Endodermal cell (in vitro differentiated cells): ENCODE measurements around the gene TBC1D19. TPM values are rescaled to one million over a fixed set of nuclear protein-coding genes. Genes with fewer than 3 reads are reported as not detected.

ENCODE experiments used
- DNase-seq: peaks from one replicate; pipeline ENCODE4 v3.0.0-alpha.2; 2017
- H3K27ac ChIP-seq: 2 replicates; pipeline ENCODE4 v1.5.1; 2013; ENCODE audit warnings: mild to moderate bottlenecking, low read depth, low read length, moderate library complexity
- H3K27me3 ChIP-seq: 2 replicates; pipeline ENCODE4 v1.6.1; 2013; ENCODE audit warnings: mild to moderate bottlenecking, low read length, moderate library complexity; ENCODE audit not compliant: insufficient read depth, control insufficient read depth, poor library complexity, severe bottlenecking
- H3K36me3 ChIP-seq: 2 replicates; pipeline ENCODE4 v1.7.0; 2013; ENCODE audit warnings: mild to moderate bottlenecking, low read length, moderate library complexity; ENCODE audit not compliant: control insufficient read depth, insufficient read depth
- H3K4me1 ChIP-seq: one replicate; pipeline ENCODE4 v1.7.0; 2013; ENCODE audit warnings: low read length; ENCODE audit not compliant: control insufficient read depth, insufficient read depth
- H3K4me3 ChIP-seq: 2 replicates; pipeline ENCODE4 v1.5.1; 2013; ENCODE audit warnings: mild to moderate bottlenecking, low read length, moderate library complexity
- H3K9ac ChIP-seq: 2 replicates; pipeline ENCODE4 v1.6.1; 2013; ENCODE audit warnings: mild to moderate bottlenecking, low read length, moderate library complexity; ENCODE audit not compliant: poor library complexity, severe bottlenecking; ENCODE audit errors: extremely low read depth
- H3K9me3 ChIP-seq: 2 replicates; pipeline ENCODE4 v1.6.1; 2013; ENCODE audit warnings: mild to moderate bottlenecking, low read length, moderate library complexity; ENCODE audit not compliant: control insufficient read depth
- H3K27ac Mint-ChIP-seq: 2 replicates; pipeline ENCODE4 v1.8.0; 2020; ENCODE audit warnings: mixed read lengths
- H3K27me3 Mint-ChIP-seq: 2 replicates; pipeline ENCODE4 v1.8.0; 2021; ENCODE audit warnings: mild to moderate bottlenecking, mixed read lengths; ENCODE audit not compliant: insufficient read depth
- H3K36me3 Mint-ChIP-seq: 2 replicates; pipeline ENCODE4 v1.8.0; 2020; ENCODE audit warnings: low read depth, mixed read lengths
- H3K4me1 Mint-ChIP-seq: 2 replicates; pipeline ENCODE4 v1.8.0; 2020; ENCODE audit warnings: mixed read lengths
- H3K4me3 Mint-ChIP-seq: 2 replicates; pipeline ENCODE4 v1.8.0; 2020; ENCODE audit warnings: mild to moderate bottlenecking, moderate library complexity, mixed read lengths
- H3K9me3 Mint-ChIP-seq: 2 replicates; pipeline ENCODE4 v1.8.0; 2020; ENCODE audit warnings: mild to moderate bottlenecking, mixed read lengths
- CTCF ChIP-seq: fragments of 200-600 bp; sonication (generic); conservative IDR thresholded peaks from 2 replicates; pipeline ENCODE4 v1.5.0; 2021; ENCODE audit warnings: antibody characterized with exemption, mild to moderate bottlenecking
- WGBS, 2 experiments: methylation state at CpG; one replicate each; pipeline versions ENCODE4 v1.1.5 to v1.1.7; 2013; ENCODE audit warnings: missing lambda C conversion rate in 2 of 2, mixed read lengths in 1 of 2; ENCODE audit not compliant: insufficient coverage in 1 of 2, insufficient read length in 1 of 2; 5-methylcytosine and 5-hydroxymethylcytosine counted together
- total RNA-seq, 2 donors: library from RNA; stranded (reverse); fragmentation: NEBNext Ultra II Directional in 1 of 2; extraction: Animal tissue kit (Norgen Biotek cat#: 25700) in 1 of 2; gene quantifications; 2 replicates in 1 of 2; 3 replicates in 1 of 2; pipeline ENCODE4 v1.2.1, GENCODE V29; 2021

Gene TBC1D19
- total RNA-seq, 2 donors from 2014 or later = 7.0 to 9.9 TPM

- DNase-seq = no peak
- Histone ChIP-seq H3K9me3 (no peaks in the 10 kb centered on the region), H3K36me3 (no peaks in the 10 kb centered on the region), H3K4me1 (no peaks in the 10 kb centered on the region), H3K27me3 (no peaks in the 10 kb centered on the region), H3K9ac (no peak overlapping the region), H3K27ac (no peak overlapping the region), H3K4me3 (no peak overlapping the region)
- H3K27me3 Mint-ChIP-seq = no peaks in the 10 kb centered on the region
- no peaks in the 10 kb centered on the region for H3K9me3 Mint-ChIP-seq
- H3K4me3 Mint-ChIP-seq = no peak overlapping the region
- peaks cover 1% of the 10 kb centered on the region for H3K4me1 Mint-ChIP-seq
- peaks cover 2% of the 10 kb centered on the region for H3K36me3 Mint-ChIP-seq
- no peak overlapping the region for H3K27ac Mint-ChIP-seq
- TF ChIP-seq CTCF = no peak
- 85 to 90% methylated on average over 1 of the region's 1 CpG for WGBS, 2 experiments
Measured at GRCh38 chr4:26721685-26722084, 137.8 kb downstream of the TBC1D19 start.

GRCh38 chr4:26723216-26723615 is 139.3 kb downstream of the TBC1D19 start:
- Histone ChIP-seq H3K4me3 (no peak overlapping the region), H3K9ac (no peak overlapping the region), H3K9me3 (no peaks in the 10 kb centered on the region), H3K27ac (no peak overlapping the region), H3K4me1 (no peaks in the 10 kb centered on the region), H3K27me3 (no peaks in the 10 kb centered on the region), H3K36me3 (no peaks in the 10 kb centered on the region)
- Mint-ChIP-seq H3K4me3 (no peak overlapping the region), H3K27me3 (no peaks in the 10 kb centered on the region), H3K4me1 (peaks cover 1% of the 10 kb centered on the region), H3K36me3 (peaks cover 2% of the 10 kb centered on the region), H3K9me3 (no peaks in the 10 kb centered on the region), H3K27ac (no peak overlapping the region)
- TF ChIP-seq CTCF = no peak
- DNase-seq = no peak
- WGBS, 2 experiments = 91 to 93% methylated on average over 1 of the region's 1 CpG

- DNase-seq = no peak
- Mint-ChIP-seq H3K9me3 (no peaks in the 10 kb centered on the region), H3K4me1 (peaks cover 1% of the 10 kb centered on the region), H3K4me3 (no peak overlapping the region), H3K27me3 (no peaks in the 10 kb centered on the region), H3K36me3 (peaks cover 2% of the 10 kb centered on the region), H3K27ac (no peak overlapping the region)
- H3K4me1 ChIP-seq = no peaks in the 10 kb centered on the region
- no peak overlapping the region for H3K4me3 ChIP-seq
- H3K9me3 ChIP-seq = no peaks in the 10 kb centered on the region
- TF ChIP-seq CTCF = no peak
- no peak overlapping the region for H3K9ac ChIP-seq
- no peak overlapping the region for H3K27ac ChIP-seq
- H3K27me3 ChIP-seq = no peaks in the 10 kb centered on the region
- no peaks in the 10 kb centered on the region for H3K36me3 ChIP-seq
Measured at GRCh38 chr4:26724534-26724933, 140.7 kb downstream of the TBC1D19 start.
